SK-N-SH treated with all-trans-retinoic acid at 6 μM for 48 hours (cell line): Measurements from ENCODE around the gene DLX1.

ENCODE experiments used
- ATAC-seq: fragments of 200-7000 bp; cut with Tn5 transposase; 3 replicates; pipeline ENCODE4 v1.9.1; 2020; ENCODE audit warnings: mild to moderate bottlenecking, moderate library complexity
- ARNTL ChIP-seq: fragments of 450-650 bp; formaldehyde crosslinking; IDR thresholded peaks from 2 replicates; pipeline ENCODE4 v1.5.0; 2020; ENCODE audit warnings: low read depth, mild to moderate bottlenecking, moderate library complexity, borderline replicate concordance
- BACH2 ChIP-seq: fragments of 250-450 bp; sonication (Bioruptor Pico); IDR thresholded peaks from 2 replicates; pipeline ENCODE4 v1.9.0; 2021; ENCODE audit warnings: mild to moderate bottlenecking, borderline replicate concordance
- CREB5 ChIP-seq: fragments of 250-450 bp; sonication (Bioruptor Pico); IDR thresholded peaks from 2 replicates; pipeline ENCODE4 v1.5.1; 2020; ENCODE audit warnings: low read depth, mild to moderate bottlenecking, moderate library complexity
- CSDC2 ChIP-seq: fragments of 250-450 bp; sonication (Bioruptor Pico); IDR thresholded peaks from 2 replicates; pipeline ENCODE4 v1.5.0; 2020; ENCODE audit warnings: mild to moderate bottlenecking, moderate library complexity
- ESRRG ChIP-seq: fragments of 250-450 bp; sonication (Bioruptor Pico); IDR thresholded peaks from 2 replicates; pipeline ENCODE4 v1.6.1; 2021; ENCODE audit warnings: mild to moderate bottlenecking
- GLIS3 ChIP-seq: fragments of 250-450 bp; sonication (Bioruptor Pico); IDR thresholded peaks from 2 replicates; pipeline ENCODE4 v1.5.0; 2020; ENCODE audit warnings: mild to moderate bottlenecking, moderate library complexity
- ISL1 ChIP-seq: fragments of 250-450 bp; sonication (Bioruptor Pico); IDR thresholded peaks from 2 replicates; pipeline ENCODE4 v2.1.2; 2022; ENCODE audit warnings: mild to moderate bottlenecking, moderate library complexity
- OSR1 ChIP-seq: fragments of 250-450 bp; sonication (Bioruptor Pico); IDR thresholded peaks from 2 replicates; pipeline ENCODE4 v1.8.0; 2022; ENCODE audit warnings: moderate library complexity, mild to moderate bottlenecking, inconsistent platforms
- PATZ1 ChIP-seq: fragments of 250-450 bp; sonication (Bioruptor Pico); IDR thresholded peaks from 2 replicates; pipeline ENCODE4 v1.8.0; 2020; ENCODE audit warnings: mild to moderate bottlenecking, moderate library complexity, borderline replicate concordance
- POU6F1 ChIP-seq: fragments of 250-450 bp; sonication (Bioruptor Pico); IDR thresholded peaks from 2 replicates; pipeline ENCODE4 v1.8.0; 2021; ENCODE audit warnings: low read depth, mild to moderate bottlenecking, moderate library complexity, borderline replicate concordance
- PPARA ChIP-seq: fragments of 250-450 bp; sonication (Bioruptor Pico); IDR thresholded peaks from 2 replicates; pipeline ENCODE4 v1.5.0; 2020; ENCODE audit warnings: mild to moderate bottlenecking, borderline replicate concordance
- SNAI2 ChIP-seq: fragments of 250-450 bp; sonication (Bioruptor Pico); IDR thresholded peaks from 2 replicates; pipeline ENCODE4 v1.5.0; 2020; ENCODE audit warnings: mild to moderate bottlenecking, moderate library complexity
- TCF4 ChIP-seq: fragments of 250-450 bp; sonication (Bioruptor Pico); IDR thresholded peaks from 2 replicates; pipeline ENCODE4 v1.8.0; 2021; ENCODE audit warnings: mild to moderate bottlenecking, moderate library complexity, borderline replicate concordance
- TOX ChIP-seq: fragments of 250-450 bp; sonication (Bioruptor Pico); IDR thresholded peaks from 2 replicates; pipeline ENCODE4 v1.8.0; 2021; ENCODE audit warnings: mild to moderate bottlenecking, moderate library complexity, borderline replicate concordance
- TSHZ2 ChIP-seq: fragments of 250-450 bp; sonication (Bioruptor Pico); IDR thresholded peaks from 2 replicates; pipeline ENCODE4 v1.5.0; 2020; ENCODE audit warnings: mild to moderate bottlenecking, moderate library complexity
- ZC3H10 ChIP-seq: fragments of 250-450 bp; sonication (Bioruptor Pico); IDR thresholded peaks from 2 replicates; pipeline ENCODE4 v1.5.1; 2021; ENCODE audit warnings: mild to moderate bottlenecking, moderate library complexity
- ZFP3 ChIP-seq: fragments of 250-450 bp; sonication (Bioruptor Pico); IDR thresholded peaks from 2 replicates; pipeline ENCODE4 v1.5.0; 2020; ENCODE audit warnings: mild to moderate bottlenecking, moderate library complexity
- ZFP30 ChIP-seq: fragments of 450-650 bp; formaldehyde crosslinking; IDR thresholded peaks from 2 replicates; pipeline ENCODE4 v1.5.0; 2022; ENCODE audit warnings: mild to moderate bottlenecking, moderate library complexity
- ZNF8 ChIP-seq: fragments of 450-650 bp; formaldehyde crosslinking; IDR thresholded peaks from 2 replicates; pipeline ENCODE4 v1.5.0; 2020; ENCODE audit warnings: mild to moderate bottlenecking, moderate library complexity

The DLX1 gene

GRCh38 chr2:172038604-172039003 is 46.7 kb upstream of the DLX1 start (continued):
- no peak for TF ChIP-seq TCF4 (CRISPR knock-in tag)

- ATAC-seq, result no peak
Observed at GRCh38 chr2:172039011-172039704, 46.1 kb upstream of the DLX1 start.

GRCh38 chr2:172040311-172040710 is 45.0 kb upstream of the DLX1 start:
- ATAC-seq, result no peak
- TF ChIP-seq ZFP30 (CRISPR knock-in tag), result no peak
- no peak for TF ChIP-seq TCF4 (CRISPR knock-in tag)
- no peak for TF ChIP-seq ISL1 (CRISPR knock-in tag)
- TF ChIP-seq ZFP3 (CRISPR knock-in tag), result no peak
- TF ChIP-seq ZNF8, result no peak
- TF ChIP-seq BACH2, result no peak
- TF ChIP-seq ESRRG, result no peak
- TF ChIP-seq SNAI2 (CRISPR knock-in tag), result no peak
- TF ChIP-seq PPARA (CRISPR knock-in tag), result no peak
- no peak for TF ChIP-seq GLIS3 (CRISPR knock-in tag)
- no peak for TF ChIP-seq CREB5
- no peak for TF ChIP-seq ZC3H10 (CRISPR knock-in tag)

More at GRCh38 chr2:172039011-172039704, 46.1 kb upstream of the DLX1 start:
- TF ChIP-seq ZFP30 (CRISPR knock-in tag) (no peak), ZFP3 (CRISPR knock-in tag) (no peak), TOX (CRISPR knock-in tag) (no peak), ZC3H10 (CRISPR knock-in tag) (no peak), CSDC2 (CRISPR knock-in tag) (no peak), ARNTL (CRISPR knock-in tag) (no peak), GLIS3 (CRISPR knock-in tag) (no peak), ZNF8 (no peak), ESRRG (no peak), OSR1 (CRISPR knock-in tag) (no peak), TSHZ2 (CRISPR knock-in tag) (no peak), PATZ1 (CRISPR knock-in tag) (no peak), POU6F1 (CRISPR knock-in tag) (no peak), BACH2 (no peak), SNAI2 (CRISPR knock-in tag) (no peak), TCF4 (CRISPR knock-in tag) (no peak), CREB5 (no peak)
